Smooth muscle cell of bladder (primary cell): Measurements from ENCODE around the gene LRRC49. TPM values are rescaled to one million over a fixed set of nuclear protein-coding genes. Genes with fewer than 3 reads are reported as not detected.

Source experiments
- total RNA-seq: library from RNA; depleted of rRNA; stranded (reverse); fragments of >200 nt; gene quantifications from 2 replicates; pipeline ENCODE4 v1.2.3, GENCODE V29; 2014

Gene LRRC49
- 11.5 and 12.9 TPM in 2 replicates for total RNA-seq

GRCh38 chr15:70892002-70892911 lies at the start of gene LRRC49, which contains the start of gene THAP10:
LRRC49 (plus strand) TSS chr15:70892826; CDS start chr15:70892895, 69 bp downstream.
THAP10 (minus strand) TSS chr15:70892433; CDS start chr15:70892272, 161 bp downstream.

GRCh38 chr15:70853973-70854665 lies 38.5 kb upstream of the LRRC49 start, which contains the start of gene LARP6:
LARP6 (minus strand) TSS chr15:70854157; CDS start chr15:70854088, 69 bp downstream.

Other genes with a start within 250 kb of the LRRC49 start
- gene UACA, start 129.3 kb upstream of the LRRC49 start, total RNA-seq = 87.3 and 95.9 TPM in 2 replicates
- gene LARP6, start 38.7 kb upstream of the LRRC49 start, total RNA-seq = 42.6 and 61.3 TPM in 2 replicates
- gene THAP10, start 393 bp upstream of the LRRC49 start, total RNA-seq = 0.85 and 1.0 TPM in 2 replicates
- 28.0 and 33.8 TPM in 2 replicates for gene THSD4, start 222.6 kb downstream of the LRRC49 start, total RNA-seq